Measurements from ENCODE around the gene CMKLR1. TPM values are rescaled to one million over a fixed set of nuclear protein-coding genes. Genes with fewer than 3 reads are reported as not detected.
A peak's percentile ranks its signal among the peaks of the same experiment; 100 is the strongest.

The CMKLR1 gene
- total RNA-seq, 1 donor from 2014 or later, result 10.6 TPM

GRCh38 chr12:108364879-108365278 is 25.8 kb upstream of the CMKLR1 start:
- DNase-seq (ENCODE audit: missing footprints) (no peak), ATAC-seq (no peak)
- intact Hi-C loops (cut with DNase I), result no loop called here

DNA sequence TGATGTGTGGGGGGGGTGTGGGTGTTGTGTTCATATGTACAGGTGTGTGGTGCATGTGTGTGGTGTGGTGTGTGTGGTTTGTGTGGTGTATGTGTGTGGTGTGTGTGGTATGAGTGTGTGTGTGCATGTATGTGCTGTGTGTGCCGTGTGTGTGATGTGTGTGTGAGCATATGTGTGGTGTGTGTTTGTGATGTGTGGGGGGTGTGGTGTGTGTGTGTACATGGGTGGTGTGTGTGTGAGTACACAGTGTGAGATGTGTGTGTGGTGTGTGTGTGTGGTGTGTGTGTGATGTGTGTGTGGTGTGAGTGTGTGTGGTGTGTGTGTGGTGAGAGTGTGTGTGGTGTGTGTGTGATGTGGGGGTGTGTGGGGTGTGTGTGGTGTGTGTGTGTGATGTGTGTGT is 24.5 kb upstream of the CMKLR1 start:
- ATAC-seq (peak; percentile 20), DNase-seq (ENCODE audit: missing footprints) (no peak)
- intact Hi-C loops (cut with DNase I), result no loop called here

GRCh38 chr12:108363165-108363564 is 24.1 kb upstream of the CMKLR1 start:
- DNase-seq (ENCODE audit: missing footprints), result no peak
- ATAC-seq, result no peak
- intact Hi-C loops (cut with DNase I), result no loop called here

DNA sequence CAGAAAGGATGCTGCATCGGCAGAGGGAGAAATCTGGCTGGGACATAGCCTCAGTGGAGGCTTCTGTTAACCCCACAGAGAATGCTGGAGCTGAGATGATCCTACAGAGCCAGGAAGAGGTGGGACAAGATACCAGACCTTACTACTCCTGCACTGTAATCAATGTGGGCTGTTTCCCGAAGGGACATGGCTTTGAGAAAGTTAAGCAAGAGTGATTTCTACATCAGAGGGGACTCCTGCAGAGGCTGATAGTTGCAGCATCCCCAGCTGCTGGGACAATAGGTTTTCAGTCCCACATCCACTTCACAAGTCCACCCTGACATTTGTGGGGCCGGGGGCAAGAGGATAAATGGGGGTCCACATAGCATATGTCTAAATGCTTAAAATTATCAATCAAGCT is 22.5 kb upstream of the CMKLR1 start:
- intact Hi-C loops (cut with DNase I), result no loop called here
- DNase-seq (ENCODE audit: missing footprints), result no peak
- no peak for ATAC-seq

DNA sequence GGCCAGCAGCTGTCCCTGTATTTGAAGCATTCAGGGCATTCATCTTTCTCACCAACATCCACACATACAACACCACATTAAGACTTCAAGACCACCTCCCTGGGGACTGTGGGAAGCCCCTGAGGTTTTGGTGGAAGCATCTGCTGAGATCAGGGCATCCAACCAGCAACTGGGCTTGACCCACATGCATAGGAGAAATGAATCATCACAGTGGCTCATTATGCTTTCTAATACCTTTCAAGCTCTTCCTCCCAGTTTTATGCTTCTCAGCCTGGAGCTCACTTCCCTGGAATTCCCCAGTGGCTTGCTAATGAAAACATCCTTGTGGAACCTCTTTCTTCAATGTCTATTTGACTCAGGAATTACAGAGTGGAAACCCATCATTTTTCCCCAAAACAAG is 21.4 kb upstream of the CMKLR1 start:
- intact Hi-C loops (cut with DNase I), result no loop called here
- DNase-seq (ENCODE audit: missing footprints) (no peak), ATAC-seq (no peak)

DNA sequence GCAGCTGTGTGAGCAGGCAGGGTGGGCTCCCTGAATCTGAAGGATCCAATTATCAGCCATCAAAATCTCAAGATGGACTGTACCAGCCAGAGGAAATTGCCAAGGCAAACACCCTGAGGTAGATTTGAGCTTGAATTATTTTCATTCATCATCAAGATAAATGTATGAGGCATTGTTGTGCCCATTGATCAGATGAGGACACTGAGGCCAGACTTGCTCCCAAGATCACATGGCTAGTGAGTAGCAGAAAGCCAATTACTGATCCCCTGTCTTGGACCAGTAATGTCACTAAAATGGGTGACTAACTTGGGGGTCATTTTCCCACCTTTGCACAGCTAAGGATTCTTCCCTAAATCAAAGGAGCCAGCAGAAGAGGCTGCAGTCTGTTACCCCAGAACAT is 20.9 kb upstream of the CMKLR1 start:
- no peak for ATAC-seq
- intact Hi-C loops (cut with DNase I), result no loop called here

GRCh38 chr12:108358580-108358965 is 19.5 kb upstream of the CMKLR1 start:
- intact Hi-C loops (cut with DNase I), result no loop called here
- DNase-seq (ENCODE audit: missing footprints), result no peak
- no peak for ATAC-seq

More for the DNA sequence above, 20.9 kb upstream of the CMKLR1 start:
- no peak for DNase-seq (ENCODE audit: missing footprints)

DNA sequence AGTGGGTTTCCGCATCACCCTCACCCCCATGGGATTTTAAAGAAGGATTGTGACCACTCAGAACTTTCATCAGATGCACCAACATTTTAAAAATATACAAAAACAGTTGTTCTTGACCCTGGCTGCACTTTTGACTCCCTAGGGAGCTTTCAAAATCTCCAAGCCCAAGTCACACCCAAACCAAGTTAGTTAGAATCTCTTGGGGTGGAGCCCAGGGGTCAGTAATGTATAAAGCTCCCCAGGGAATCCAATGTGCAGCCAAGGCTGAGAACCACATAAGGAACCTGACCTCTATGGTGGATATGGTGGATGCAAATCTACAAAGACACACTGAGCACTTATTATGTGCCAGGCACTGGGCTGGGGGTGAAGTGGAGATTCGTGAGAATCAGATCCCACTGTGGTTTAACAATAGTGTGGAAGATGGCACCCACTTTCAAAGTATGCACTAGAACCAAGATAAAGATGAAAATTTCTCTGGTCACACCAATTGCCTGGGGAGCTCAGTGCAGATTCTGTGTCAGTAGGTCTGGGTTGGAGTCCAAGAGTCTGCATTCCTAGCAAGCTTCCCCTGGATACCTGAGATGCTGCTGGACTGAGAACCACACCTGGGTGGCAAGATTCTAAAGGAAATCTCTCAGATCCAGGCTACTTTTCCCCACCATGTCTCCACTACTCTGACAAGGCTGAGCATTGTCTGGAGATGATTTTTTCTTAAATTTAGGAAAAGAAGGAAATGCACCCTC is 18.9 kb upstream of the CMKLR1 start:
- ATAC-seq (no peak), DNase-seq (ENCODE audit: missing footprints) (no peak)
- intact Hi-C loops (cut with DNase I), result no loop called here

- intact Hi-C loops (cut with DNase I), result no loop called here
- DNase-seq (ENCODE audit: missing footprints) (no peak), ATAC-seq (no peak)
Observed at GRCh38 chr12:108356835-108357806, 18.0 kb upstream of the CMKLR1 start.

DNA sequence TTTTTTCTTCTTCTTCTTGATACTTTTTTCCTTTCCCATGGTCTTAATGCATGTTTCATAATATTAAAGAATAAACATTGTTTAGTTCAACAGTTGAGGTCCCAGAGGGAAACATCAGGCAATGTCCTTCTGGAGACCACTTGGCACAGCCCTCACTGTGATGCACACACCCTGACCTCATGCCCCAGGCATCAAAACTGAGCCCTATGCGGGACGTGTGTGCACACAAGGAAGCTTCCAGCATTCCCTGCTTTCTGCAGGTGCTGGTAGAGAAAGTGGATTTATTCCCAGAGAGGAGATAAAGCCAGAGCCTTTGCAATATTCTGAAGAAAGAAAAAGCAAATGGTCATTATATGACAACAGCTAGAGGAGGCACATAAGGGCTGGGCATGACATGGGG is 16.0 kb upstream of the CMKLR1 start:
- intact Hi-C loops (cut with DNase I), result no loop called here
- no peak for DNase-seq (ENCODE audit: missing footprints)
- no peak for ATAC-seq

GRCh38 chr12:108352591-108352990 is 13.5 kb upstream of the CMKLR1 start:
- intact Hi-C loops (cut with DNase I), result no loop called here
- DNase-seq (ENCODE audit: missing footprints), result no peak
- no peak for ATAC-seq

DNA sequence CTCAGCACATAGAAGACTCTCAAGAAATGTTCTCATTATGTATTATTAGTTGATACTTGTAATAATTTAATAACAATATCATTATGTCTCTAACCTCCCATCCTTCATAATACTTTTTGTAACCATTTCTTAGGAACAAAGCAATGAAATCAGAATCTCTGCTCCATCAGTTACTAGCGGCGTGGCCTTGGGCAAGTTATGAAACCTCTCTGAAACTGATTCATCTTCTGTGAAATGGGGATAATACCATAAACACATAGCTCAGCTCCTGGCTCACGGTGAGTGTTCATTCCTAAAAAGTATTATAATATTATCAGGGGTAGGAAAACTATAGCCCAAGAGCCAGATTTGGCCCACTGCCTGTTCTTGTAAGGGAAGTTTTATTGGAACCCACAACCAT is 11.4 kb upstream of the CMKLR1 start:
- intact Hi-C loops (cut with DNase I), result no loop called here
- ATAC-seq, result no peak
- no peak for DNase-seq (ENCODE audit: missing footprints)

- DNase-seq (ENCODE audit: missing footprints), result no peak
- no peak for ATAC-seq
- intact Hi-C loops (cut with DNase I), result no loop called here
Observed at GRCh38 chr12:108349278-108349688, 10.2 kb upstream of the CMKLR1 start.

DNA sequence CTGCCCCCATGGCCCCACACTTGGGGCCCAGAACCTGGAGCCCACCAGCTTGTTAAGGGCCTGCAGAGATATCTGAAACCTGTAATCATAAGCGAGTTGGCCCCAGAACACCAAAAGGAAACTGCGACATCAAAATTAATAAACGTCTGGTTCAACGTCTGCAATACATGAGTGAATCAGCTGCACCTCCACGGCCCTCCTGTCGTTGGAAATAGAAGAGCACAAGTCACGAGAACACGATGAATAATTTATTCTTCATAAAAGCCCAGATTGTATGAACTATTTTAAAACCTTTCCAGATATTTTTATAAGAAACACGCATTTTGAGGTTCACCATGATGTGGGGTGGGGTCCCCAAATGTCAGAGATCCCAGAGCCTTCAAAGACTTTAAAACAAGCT is 9.7 kb upstream of the CMKLR1 start:
- intact Hi-C loops (cut with DNase I), result no loop called here
- DNase-seq (ENCODE audit: missing footprints), result no peak
- no peak for ATAC-seq

GRCh38 chr12:108346727-108347710 is 7.9 kb upstream of the CMKLR1 start:
- intact Hi-C loops (cut with DNase I), result no loop called here
- DNase-seq (ENCODE audit: missing footprints) (no peak), ATAC-seq (no peak)

DNA sequence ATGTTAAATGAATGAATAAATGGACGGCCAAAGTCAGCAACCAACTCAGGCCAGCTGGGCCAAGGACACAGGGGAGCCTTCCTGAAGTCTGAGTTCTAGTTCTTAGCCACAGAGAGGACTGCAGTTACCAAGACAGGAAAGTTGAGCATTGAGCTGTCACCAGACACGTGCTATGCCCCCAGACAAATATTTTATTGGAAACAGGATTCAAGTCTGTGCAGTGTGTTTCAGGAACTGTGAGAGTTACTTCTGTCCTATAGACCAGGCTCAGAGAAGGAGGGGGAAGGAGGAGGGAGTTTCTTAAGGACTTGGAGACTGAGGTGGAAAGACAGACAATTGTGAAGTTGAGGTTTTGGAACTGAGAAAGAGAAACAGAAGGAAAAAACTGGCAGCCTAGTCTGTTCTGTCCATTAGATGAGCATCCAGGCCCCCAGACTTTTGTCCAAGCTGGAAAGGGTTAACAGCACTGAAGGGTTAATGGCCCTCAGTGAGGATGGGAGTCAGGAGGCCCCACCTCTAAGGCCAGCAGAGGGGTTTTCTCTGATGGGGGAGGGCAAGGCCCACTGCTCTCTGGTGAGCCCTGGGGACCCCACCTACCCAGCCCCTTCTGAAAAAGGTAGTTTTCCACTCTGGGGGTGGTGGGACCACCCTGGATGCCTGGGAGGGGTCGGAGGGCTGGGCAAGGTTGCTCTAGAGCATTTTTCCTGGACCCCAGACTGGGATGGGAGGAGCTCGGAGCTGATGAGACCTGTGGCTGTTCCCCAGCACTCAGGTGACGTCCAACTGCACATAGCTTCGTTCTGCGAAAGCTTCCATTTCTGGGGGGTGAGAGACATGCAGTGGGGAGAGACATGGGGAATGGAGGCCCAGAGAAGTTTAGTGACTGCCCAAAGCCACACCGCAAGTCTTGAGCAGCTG is 6.9 kb upstream of the CMKLR1 start:
- DNase-seq (ENCODE audit: missing footprints), result no peak
- no peak for ATAC-seq
- intact Hi-C loops (cut with DNase I), result no loop called here

DNA sequence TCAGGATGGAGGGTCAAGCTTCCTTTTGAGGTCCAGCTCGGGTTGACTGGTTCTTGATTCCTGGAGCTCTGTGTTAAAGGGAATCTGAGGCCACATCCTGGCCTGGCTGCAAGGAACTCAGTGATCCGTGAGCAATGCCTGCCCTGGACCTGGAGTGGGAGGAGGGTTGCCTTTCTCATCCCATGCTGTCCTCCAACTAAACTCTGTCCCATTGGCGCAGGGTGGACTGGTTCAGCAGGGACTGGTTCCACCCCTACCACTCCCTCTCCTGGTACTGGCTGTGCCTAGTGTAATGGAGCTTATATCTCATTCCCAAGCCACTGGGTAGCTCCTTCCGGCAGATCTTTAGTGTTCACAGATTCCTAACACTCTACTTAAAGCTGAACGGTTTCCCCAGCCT is 3.9 kb upstream of the CMKLR1 start:
- intact Hi-C loops (cut with DNase I), result no loop called here
- no peak for DNase-seq (ENCODE audit: missing footprints)
- ATAC-seq, result no peak

Measured in Right ventricle myocardium inferior (tissue), 1 donor.